ENCODE data around the gene SLC2A13. TPM values are rescaled to one million over a fixed set of nuclear protein-coding genes. Genes with fewer than 3 reads are reported as not detected.

The SLC2A13 gene
- total RNA-seq, 2 experiments from 2014 or later: 8.2 to 9.4 TPM

DNA sequence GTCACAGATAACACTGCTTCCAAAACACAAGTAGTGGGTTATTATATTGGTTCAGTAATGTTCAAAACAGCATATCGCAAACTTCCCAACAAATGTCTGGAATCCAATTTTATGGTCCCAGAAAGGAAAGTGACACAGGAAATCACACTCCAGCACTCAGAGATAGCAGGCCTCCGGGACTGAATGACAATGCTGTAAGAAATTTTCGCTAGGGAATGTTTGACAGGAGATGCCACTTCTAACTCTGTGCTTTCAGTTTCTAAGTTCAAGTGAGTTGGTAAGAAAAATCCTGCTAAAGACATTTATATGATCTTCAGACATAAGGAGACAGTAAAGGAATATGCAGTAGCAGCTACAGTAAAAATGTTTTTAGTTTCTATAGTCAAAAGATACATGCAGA lies 93.2 kb downstream of the SLC2A13 start:
- POLR2A ChIA-PET: no interaction called here
- CTCF ChIA-PET: interaction anchor here (0.7 to 4.2 kb wide), 2 partner anchors 94 to 149 kb away, joined by 3 to 36 read pairs; partner anchors contain the start of gene SLC2A13

DNA sequence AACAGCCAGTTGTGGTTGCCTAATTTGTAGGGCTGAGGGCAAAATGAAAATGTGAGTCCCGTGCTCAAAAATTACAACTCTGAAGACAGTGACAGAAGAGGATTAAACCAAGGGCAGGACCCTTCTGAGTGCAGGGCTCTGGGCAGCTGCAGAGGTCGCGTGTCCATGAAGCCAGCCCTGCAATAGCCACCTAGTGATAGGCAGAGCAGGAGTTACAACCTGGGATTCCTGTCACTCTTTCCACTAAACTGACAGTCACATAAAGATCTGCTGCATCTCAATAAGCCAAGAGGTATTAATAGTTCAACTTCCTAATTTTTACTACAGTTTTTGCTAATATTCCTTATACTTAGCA lies 94.1 kb downstream of the SLC2A13 start:
- ChIA-PET CTCF (interaction anchor here (0.6 to 4.2 kb wide), 4 partner anchors 25 to 122 kb away, joined by 3 to 36 read pairs (median 4); partner anchors contain the start of gene SLC2A13), POLR2A (interaction anchor here (1.4 kb wide), 1 partner anchor 94 kb away, joined by 4 read pairs; the partner anchor contains the start of gene SLC2A13)

DNA sequence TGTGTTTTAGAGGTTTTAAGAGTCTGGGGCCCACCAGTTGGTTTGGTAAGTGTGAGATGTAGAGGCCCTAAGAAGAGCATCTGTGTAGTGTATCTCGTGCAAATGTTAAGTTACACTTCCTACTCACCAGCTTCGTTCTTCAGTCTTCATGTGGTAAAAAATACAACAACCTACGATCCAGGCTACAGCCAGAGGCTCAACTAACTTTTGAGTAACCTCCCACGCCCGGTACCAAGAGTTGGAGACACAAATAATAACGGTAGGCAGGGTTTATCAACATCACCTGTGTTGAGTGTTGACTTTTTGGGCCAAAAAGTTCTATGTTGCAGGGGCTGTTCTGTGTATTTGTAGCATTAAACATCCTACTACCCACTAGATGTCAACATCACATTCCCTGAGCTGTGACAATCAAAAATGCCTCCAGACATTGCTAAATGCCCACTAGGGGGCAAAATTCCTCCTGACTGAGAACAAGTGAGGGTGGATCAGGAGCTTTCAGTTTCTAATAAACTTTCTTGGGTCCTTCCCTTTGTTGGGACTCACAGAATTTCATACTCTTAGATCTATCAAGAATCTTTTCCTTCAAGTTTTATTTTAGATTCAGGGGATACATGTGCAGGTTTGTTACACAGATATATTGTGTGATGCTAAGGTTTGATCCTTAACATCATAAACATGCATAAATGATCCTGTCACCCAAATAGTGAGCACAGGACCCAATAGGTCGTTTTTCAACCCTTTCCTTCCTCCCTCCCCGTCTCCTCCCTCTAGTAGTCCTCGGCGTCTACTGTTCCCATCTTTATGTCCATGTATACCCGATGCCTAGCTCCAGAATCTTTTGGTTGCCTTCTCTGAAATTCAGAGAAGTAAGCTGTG lies 94.7 kb downstream of the SLC2A13 start:
- ChIA-PET POLR2A (interaction anchor here (1.4 kb wide), 1 partner anchor 95 kb away, joined by 4 read pairs; the partner anchor contains the start of gene SLC2A13), CTCF (interaction anchor here (0.6 to 4.2 kb wide), 4 partner anchors 26 to 122 kb away, joined by 3 to 36 read pairs (median 4); partner anchors contain the start of gene SLC2A13)

DNA sequence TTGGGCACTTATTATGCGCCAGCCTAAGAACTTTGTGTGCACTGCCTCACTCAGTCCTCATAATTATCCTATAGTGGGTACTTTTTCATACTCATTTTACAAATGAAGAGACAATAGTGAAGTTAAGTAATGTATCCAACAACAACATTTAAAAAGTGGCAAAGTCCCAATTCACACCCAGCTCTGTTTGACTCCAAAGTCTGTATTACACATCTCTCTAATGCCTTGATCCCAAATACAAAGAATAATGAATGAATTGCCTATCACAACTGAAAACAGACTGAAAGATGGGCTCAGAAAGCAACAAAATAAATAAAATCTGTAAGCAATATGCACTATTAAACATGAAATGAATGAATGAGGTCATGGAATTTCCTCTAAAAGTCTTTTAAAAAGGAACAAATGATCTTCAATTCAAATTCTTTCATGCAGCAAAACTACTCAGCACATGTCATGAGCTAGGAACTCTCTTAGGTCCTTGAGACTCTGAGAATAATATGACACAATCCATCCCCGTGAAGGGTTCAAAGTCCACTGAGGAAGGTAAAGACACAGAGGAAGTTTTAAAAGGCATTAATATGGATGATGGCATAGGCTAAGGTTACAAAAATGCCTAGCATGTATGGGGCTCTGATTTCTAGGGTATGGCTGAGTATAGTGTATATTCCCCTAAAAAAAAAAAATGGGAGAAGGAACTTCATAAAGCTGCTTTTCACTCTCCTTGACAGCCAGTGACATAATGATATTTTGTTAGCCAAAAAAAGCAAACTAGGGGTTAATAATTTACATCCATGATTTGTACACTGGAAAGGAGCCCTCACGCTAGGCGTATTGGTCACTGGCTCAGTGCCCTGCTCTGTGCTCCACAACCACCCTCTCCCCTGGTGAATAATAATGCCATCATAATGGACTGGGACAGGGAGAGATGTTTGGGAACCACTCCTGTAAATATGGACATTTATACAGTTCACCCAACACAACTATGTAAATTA lies 103.4 kb downstream of the SLC2A13 start:
- POLR2A ChIA-PET: no interaction called here
- CTCF ChIA-PET: interaction anchor here (1.4 kb wide), 1 partner anchor 103 kb away, joined by 3 read pairs; the partner anchor contains the start of gene SLC2A13

DNA sequence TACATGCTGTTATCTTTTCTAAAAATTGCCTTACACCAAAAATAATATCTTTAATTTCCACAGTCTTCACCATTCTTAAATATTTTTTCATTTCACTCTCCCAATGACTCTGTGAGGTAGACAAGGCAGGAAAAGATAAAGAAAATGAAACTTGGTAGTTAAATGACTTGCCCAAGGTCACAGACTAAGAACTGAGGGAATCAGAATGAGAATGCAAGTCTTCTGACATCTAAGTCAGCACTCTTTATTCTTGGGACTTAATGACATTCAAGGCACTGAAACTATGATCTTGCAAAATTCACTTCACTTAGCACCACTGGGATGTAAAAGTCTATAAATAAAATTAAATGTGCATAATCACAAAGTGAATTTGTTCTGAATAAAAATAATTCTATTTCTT lies 104.5 kb downstream of the SLC2A13 start:
- CTCF ChIA-PET: no interaction called here

DNA sequence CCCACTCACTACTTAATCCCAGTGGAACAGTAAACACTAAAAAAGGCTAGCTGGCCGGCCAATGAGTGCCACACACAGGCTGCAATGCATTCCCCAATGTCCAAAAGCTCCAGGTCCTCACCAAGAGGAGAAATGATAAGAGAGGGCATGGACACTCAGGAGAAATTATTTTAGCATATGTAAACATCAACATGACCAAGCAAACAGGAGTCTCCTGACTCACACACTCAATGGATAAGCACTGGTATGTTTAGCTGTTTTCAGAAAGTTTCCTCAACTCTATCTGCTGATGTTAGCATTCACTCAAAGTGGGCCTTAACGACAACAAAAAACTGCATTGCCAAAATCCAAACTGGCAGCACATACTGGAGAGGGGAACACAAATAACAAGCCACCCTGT lies 105.0 kb downstream of the SLC2A13 start:
- CTCF ChIA-PET: no interaction called here
- POLR2A ChIA-PET: no interaction called here

More for the DNA sequence above, 104.5 kb downstream of the SLC2A13 start:
- POLR2A ChIA-PET: no interaction called here

DNA sequence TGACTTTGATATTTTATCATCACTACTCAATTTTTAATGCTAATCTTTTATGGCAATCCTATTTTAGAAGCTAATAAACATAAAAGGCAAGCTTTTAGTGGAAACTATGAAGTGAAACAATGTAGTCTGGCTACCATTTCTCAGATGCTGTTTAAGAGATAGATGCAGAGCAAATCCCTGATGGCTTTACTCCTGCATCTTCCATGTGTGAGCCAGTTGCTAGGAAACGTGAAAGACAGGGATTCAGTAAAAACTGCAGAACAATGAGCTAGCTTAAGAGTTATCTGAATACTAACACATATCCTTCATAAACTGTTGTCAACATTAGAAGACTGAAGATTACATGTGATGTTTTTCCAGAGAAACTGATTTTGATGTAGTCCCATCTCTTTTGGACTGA lies 112.6 kb downstream of the SLC2A13 start:
- POLR2A ChIA-PET: no interaction called here
- CTCF ChIA-PET: no interaction called here

DNA sequence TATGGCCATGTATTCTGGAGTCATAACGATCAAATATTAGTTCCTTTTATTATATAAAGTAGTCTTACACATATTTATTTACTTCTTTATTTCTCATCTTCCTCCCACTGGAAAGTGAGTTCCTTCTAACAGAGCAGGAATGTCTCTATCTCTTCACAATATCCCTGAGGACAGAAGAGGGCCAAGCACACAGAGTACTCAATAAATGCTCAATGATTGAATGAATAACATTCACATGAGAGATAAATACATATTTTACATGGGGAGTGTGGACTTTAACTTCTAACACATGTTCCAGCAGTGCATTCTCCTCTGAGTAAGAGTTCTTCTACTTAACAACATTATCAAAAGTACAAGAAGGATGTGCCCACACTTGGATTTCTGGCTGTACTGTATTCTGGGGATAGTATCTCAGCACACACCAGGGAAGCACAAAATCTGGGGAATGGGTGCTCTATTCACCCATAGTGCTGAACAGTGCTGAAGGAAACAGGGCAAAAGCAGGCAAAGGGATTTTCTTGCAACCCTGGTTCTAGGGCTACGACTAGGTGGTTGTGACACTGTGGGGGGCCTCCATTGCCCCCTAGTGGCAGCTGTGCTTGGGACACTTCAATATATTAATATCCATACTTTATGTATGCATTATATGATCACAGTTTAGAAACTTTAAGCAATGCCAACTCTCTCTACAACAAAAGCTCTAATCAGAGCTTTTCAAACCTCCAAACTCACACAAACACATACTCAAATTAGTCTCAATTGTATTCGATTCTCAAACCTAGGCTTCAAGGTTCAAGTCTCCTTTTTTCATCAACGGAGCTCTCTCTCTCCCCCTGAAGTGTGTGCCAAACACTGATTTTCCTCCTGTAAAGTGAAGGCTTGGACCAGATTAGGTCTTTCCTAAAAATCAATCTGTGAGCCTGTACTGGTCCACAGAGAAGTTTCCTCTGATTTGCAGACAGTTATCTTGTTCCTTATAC lies 115.5 kb downstream of the SLC2A13 start:
- CTCF ChIA-PET: interaction anchor here (1.2 to 1.4 kb wide), 2 partner anchors 15 to 36 kb away, joined by 3 read pairs; no protein-coding TSS in a partner anchor
- POLR2A ChIA-PET: no interaction called here

DNA sequence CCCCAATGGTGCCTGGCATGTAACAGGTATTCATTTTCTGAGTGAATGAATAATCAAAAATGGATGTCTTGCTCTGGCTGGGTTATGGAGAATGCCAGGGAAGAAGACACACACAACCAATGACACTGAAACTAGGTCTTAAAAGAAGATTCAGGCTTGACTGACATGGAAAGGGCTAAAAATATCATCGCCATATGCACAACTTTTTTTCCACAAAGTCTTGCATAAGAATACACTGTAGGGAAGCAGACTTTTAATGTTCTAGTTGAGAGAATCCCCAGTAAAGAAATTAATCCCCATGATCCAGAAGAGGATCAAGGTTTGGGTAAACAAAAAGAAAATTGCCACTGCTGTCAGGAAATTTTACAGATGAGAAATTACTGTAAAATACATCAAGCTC lies 116.4 kb downstream of the SLC2A13 start:
- ChIA-PET POLR2A (no interaction called here), CTCF (interaction anchor here (1.4 kb wide), 1 partner anchor 14 kb away, joined by 3 read pairs; no protein-coding TSS in a partner anchor)

DNA sequence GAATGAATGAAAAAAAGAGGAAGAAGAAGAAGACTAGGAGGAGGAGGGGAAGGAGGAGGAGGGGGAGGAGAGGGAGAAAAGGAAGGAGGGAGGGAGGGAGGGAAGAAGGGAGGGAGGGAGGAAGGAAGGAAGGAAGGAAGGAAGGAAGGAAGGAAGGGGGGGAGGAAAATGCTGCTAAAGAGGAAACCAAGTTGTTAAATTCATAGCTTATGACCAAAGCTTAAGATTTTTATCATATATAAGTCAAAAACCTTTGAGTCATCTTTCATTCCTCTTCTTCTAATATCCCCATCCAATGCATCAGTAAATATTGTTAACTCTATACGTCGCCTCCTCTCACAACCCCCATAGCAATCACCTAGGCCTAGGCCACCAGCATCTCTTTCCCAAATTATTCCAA lies 117.3 kb downstream of the SLC2A13 start:
- ChIA-PET CTCF (no interaction called here), POLR2A (no interaction called here)

DNA sequence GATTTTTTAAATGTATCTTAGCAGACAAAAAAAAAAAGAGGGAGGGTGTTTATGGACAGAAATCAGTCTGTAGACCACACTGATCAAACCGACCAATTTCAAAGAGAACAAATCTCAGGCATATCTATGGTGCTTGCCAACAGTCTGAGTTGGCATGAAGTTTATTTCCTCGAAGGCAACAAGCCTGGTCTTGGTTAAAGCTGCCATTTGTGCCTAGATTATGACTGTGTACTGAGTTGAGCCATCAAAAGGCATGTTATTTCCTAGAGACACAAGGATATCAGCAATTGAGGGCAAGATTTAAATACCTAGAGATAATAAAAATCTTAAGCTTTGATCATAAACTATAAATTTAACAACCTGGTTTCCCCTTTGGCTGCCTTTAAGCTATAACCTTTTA lies 119.2 kb downstream of the SLC2A13 start:
- ChIA-PET POLR2A (no interaction called here), CTCF (no interaction called here)

DNA sequence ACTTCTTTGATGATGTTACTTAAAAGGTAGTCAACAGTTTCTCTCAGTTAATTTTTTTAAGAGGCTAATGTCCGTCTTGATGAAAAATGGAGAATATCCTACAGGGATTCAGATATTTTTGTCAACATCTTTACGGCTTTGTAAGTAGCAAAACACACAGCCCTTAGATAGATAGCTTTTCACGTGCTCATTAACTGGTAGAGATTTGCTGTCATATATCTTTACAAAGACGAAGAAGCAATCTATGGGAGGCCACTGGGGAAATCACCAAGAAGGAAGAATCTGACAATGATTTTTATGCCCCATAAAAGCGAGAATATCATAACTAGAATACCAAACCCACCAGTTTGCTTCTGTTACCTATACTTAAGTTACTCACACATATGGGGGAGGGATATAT lies 121.2 kb downstream of the SLC2A13 start:
- ChIA-PET POLR2A (no interaction called here), CTCF (no interaction called here)

DNA sequence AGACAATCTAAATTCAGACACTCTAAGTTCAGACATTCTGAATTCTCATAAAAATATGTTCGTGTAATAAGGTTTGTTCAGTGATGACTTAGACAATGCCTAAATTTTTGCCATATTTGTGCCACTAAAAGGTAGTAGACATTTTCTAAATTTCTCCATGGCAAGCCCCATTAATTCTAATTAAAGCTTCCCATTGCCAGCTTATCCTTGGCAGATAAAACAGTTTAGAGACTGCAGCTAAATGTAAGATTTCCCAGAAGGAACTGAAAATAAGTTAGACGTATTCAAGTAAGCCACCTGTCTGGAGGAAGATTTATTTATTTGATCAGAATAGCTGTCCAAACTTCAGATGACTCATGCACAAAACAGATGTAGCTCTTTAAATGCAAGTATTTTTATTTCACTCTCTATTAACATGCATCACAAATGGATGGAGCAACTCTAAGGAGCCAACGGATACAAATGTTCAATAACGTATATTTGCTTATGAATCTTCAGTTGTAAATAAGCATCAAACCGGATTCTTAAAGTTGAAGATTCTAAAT lies 130.4 kb downstream of the SLC2A13 start:
- POLR2A ChIA-PET: no interaction called here
- CTCF ChIA-PET: interaction anchor here (1.1 kb wide), 1 partner anchor 15 kb away, joined by 3 read pairs; no protein-coding TSS in a partner anchor

DNA sequence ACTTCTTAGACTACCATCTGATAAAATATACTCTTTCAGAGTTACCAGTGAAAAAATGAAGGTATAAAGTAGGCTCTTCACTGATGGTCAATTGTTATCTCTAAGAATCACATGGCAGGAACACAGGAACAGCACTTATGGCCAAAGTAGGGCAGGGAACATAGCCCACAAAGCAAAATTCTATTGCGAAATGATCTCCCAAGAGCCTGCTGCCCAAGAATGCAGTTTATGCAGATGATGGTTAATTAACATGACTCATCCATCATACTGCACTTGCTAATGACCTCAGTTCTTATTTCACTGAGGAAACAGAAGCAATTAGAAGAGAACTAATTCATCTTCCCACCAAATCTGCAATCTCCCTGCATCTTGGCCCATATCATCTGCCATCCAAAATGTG lies 133.8 kb downstream of the SLC2A13 start:
- ChIA-PET POLR2A (no interaction called here), CTCF (no interaction called here)

DNA sequence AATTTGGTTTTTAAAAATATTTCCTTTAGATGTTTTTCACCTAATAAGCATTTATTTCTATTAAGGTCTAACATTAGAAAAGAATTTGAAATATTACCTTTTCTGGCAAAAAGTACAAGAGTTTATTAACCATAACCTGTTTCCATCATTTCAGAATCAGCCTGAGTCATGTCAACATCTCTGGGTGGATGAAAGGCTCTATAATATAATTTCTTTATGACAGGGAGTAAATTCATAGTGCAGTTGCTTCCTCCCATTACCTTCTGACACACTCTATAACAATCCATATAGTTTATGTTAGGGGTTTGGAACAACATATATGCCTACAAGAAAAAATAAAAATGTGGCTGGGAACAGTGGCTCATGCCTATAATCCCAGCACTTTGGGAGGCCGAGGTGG lies 134.5 kb downstream of the SLC2A13 start:
- CTCF ChIA-PET: no interaction called here
- POLR2A ChIA-PET: no interaction called here

DNA sequence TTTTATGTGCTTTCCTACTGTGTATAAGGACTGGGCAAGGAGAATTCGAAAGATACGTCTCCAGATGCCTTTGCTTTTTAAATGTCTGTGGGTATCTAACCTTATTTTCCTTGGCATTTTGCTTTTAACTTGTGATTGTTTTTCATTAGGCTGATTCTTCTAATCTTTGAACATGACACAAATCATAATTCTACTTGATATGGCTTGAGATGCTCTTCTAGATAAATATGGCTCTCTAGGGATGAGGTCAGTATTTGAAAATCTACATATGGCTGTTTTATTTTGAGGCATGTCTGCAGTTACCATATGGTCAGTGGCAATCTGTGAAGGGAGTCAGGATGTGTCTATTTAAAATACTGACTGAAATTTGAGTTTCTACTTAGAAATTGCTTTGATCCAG lies 139.2 kb downstream of the SLC2A13 start:
- CTCF ChIA-PET: no interaction called here
- POLR2A ChIA-PET: no interaction called here

DNA sequence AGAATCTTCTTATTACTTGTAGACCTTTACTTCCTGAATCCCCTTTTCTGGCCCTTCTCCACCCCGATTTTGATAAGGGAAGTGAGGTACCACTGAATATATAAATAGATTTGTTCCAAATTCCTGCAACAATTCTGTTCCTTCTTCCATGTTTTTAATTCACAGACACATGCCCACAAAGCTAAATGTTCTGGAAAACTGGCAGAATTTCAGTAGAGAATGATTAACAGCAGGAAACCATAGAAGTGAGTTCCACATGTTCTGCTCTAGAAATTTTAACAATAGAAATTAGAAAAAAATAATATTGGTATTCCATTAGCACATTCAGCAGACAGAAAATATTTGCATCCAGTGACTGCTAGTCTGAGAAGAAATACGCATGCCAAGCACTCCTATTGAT lies 139.6 kb downstream of the SLC2A13 start:
- ChIA-PET CTCF (no interaction called here), POLR2A (no interaction called here)

DNA sequence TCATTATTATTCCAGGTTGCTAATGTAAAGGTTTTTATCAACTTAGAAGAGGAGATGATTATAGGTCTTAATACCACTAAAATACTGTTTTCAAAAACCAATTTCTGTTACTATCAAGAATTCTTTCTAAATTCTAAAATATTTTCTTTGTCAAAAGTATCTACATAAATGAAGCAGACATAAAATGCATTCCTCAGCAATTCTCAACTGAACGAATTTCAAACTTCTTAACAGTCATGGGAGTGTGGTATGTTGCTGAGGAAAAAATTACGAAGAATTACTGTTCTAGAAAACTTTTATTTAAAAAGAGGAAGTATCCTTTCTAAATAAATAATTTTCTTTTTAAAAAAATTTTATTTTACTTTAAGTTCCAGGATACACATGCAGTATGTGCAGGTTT lies 146.4 kb downstream of the SLC2A13 start:
- POLR2A ChIA-PET: no interaction called here
- CTCF ChIA-PET: no interaction called here

DNA sequence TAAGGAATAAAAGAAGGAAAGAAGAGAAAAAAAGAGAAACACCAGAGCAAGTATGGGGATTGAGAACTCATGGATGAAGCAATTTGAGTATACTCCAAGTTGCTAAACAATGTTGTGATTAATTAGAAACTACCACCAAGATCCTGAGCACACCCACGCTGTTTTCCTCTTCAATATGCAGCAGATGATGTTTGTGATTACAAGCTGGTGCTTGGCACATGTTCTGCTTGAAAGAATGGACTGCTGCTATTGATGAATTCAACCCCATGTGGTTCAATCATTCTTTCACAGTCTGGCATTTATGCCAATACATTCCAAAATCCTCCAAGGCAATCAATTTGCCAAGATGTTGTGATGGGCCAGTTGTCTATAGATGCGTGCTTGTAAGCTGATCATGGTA lies 146.8 kb downstream of the SLC2A13 start:
- ChIA-PET POLR2A (no interaction called here), CTCF (no interaction called here)
